AG04450 (cell line): Measurements from ENCODE around the gene INSR. TPM values are rescaled to one million over a fixed set of nuclear protein-coding genes. Genes with fewer than 3 reads are reported as not detected.

Experiments used
- CTCF ChIA-PET: fragments of 300-600, 350-600 bp; formaldehyde crosslinking; extraction: SDS; loops from one replicate; lab custom pipeline; 2022; ENCODE audit warnings: antibody characterized with exemption, inconsistent platforms; lab: Charles Lee
- POLR2A ChIA-PET: fragments of 350-600 bp; formaldehyde crosslinking; extraction: SDS; loops from one replicate; lab custom pipeline; 2021; ENCODE audit warnings: antibody characterized with exemption, inconsistent platforms; lab: Yijun Ruan, JAX
- DNase-seq: peaks from one replicate; pipeline ENCODE4 v3.0.0-alpha.2; 2011; ENCODE audit warnings: low read depth, low spot score
- H3K27ac ChIP-seq: one replicate; pipeline ENCODE4 v1.5.1; 2012; ENCODE audit warnings: low read depth, low read length, control low read depth
- H3K27me3 ChIP-seq: one replicate; pipeline ENCODE4 v1.6.0; 2012; ENCODE audit warnings: low read length; ENCODE audit not compliant: control insufficient read depth, insufficient read depth
- H3K4me3 ChIP-seq: 2 replicates; pipeline ENCODE4 v1.5.1; 2011; ENCODE audit warnings: mild to moderate bottlenecking, low read depth, low read length, control low read depth
- H3K9me3 ChIP-seq: 2 replicates; pipeline ENCODE4 v1.5.1; 2012; ENCODE audit warnings: low read length; ENCODE audit not compliant: control insufficient read depth, insufficient read depth
- CTCF ChIP-seq: IDR thresholded peaks from 2 replicates; pipeline ENCODE4 v1.5.1; 2011; ENCODE audit warnings: low read depth, low read length, control low read depth, inconsistent platforms
- polyA plus RNA-seq: library from polyadenylated mRNA; depleted of rRNA; stranded (reverse); fragments of >200 nt; gene quantifications from 2 replicates; pipeline ENCODE4 v1.2.3, GENCODE V29; 2011

The INSR gene
- polyA plus RNA-seq, 1 experiment, result 2.9 TPM

GRCh38 chr19:7203332-7203731 lies 90.9 kb downstream of the INSR start:
- POLR2A ChIA-PET, result interaction anchor here (0.7 kb wide), 1 partner anchor 9 kb away, joined by 4 read pairs; no protein-coding TSS in a partner anchor
- Histone ChIP-seq H3K4me3 (no peak overlapping the region), H3K9me3 (no peaks in the 10 kb centered on the region; the same call in 1 of the 2 replicates), H3K27me3 (no peaks in the 10 kb centered on the region), H3K27ac (no peak overlapping the region)
- CTCF ChIA-PET, result no interaction called here
- DNase-seq, result no peak
- TF ChIP-seq CTCF, result no peak

- Histone ChIP-seq H3K9me3 (no peaks in the 10 kb centered on the region; the same call in 1 of the 2 replicates), H3K27ac (no peak overlapping the region), H3K4me3 (no peak overlapping the region), H3K27me3 (no peaks in the 10 kb centered on the region)
- TF ChIP-seq CTCF, result no peak
- DNase-seq, result no peak
- POLR2A ChIA-PET, result no interaction called here
- CTCF ChIA-PET, result interaction anchor here (0.6 kb wide), 1 partner anchor 53 kb away, joined by 3 read pairs; no protein-coding TSS in a partner anchor
These were observed 91.3 kb downstream of the INSR start for GRCh38 chr19:7202888-7203287.

- no peaks in the 10 kb centered on the region for H3K27me3 ChIP-seq
- DNase-seq, result no peak
- no peak overlapping the region for H3K4me3 ChIP-seq
- POLR2A ChIA-PET, result no interaction called here
- no peak for TF ChIP-seq CTCF
- H3K9me3 ChIP-seq, result peaks cover 3% of the 10 kb centered on the region; the same call in 1 of the 2 replicates
- no peak overlapping the region for H3K27ac ChIP-seq
- CTCF ChIA-PET, result interaction anchor here (0.6 kb wide), 1 partner anchor 113 kb away, joined by 3 read pairs; no protein-coding TSS in a partner anchor
These were observed 93.5 kb downstream of the INSR start for GRCh38 chr19:7200736-7201135.

- TF ChIP-seq CTCF, result no peak
These were observed 94.3 kb downstream of the INSR start for GRCh38 chr19:7199613-7200533.

More at GRCh38 chr19:7199613-7200533, 94.3 kb downstream of the INSR start:
- POLR2A ChIA-PET, result no interaction called here
- DNase-seq, result no peak
- CTCF ChIA-PET, result interaction anchor here (1.2 kb wide), 1 partner anchor 51 kb away, joined by 6 read pairs; no protein-coding TSS in a partner anchor
- Histone ChIP-seq H3K9me3 (peaks cover 3% of the 10 kb centered on the region; the same call in 1 of the 2 replicates), H3K27me3 (no peaks in the 10 kb centered on the region), H3K4me3 (no peak overlapping the region), H3K27ac (no peak overlapping the region)
